Activated CD8-positive, alpha-beta T cell treated with anti-CD3 and anti-CD28 coated beads, Interleukin-2, amount 10 ng/mL, durations not matched to agents 7 days and 5 days (primary cell): Measurements from ENCODE around the gene HPCAL1. TPM values are rescaled to one million over a fixed set of nuclear protein-coding genes. Genes with fewer than 3 reads are reported as not detected.

Experiments
- ATAC-seq: fragments of 150-1000 bp; cut with Tn5 transposase; one replicate; pipeline ENCODE4 v1.10.0; 2021; ENCODE audit warnings: moderate library complexity
- CTCF ChIA-PET: fragments of 350-600 bp; sonication (Branson Sonifier 250); formaldehyde crosslinking; loops from one replicate; lab custom pipeline; 2021; ENCODE audit warnings: antibody characterized with exemption; lab: Charles Lee
- POLR2A ChIA-PET: fragments of 350-600 bp; sonication (Branson Sonifier 250); formaldehyde crosslinking; loops from one replicate; lab custom pipeline; 2021; ENCODE audit warnings: antibody characterized with exemption; lab: Charles Lee
- DNase-seq: peaks from one replicate; pipeline ENCODE4 v3.0.0-alpha.2; 2020
- H3K27ac Mint-ChIP-seq: one replicate; pipeline ENCODE4 v1.8.0; 2021; ENCODE audit warnings: mild to moderate bottlenecking, mixed read lengths
- H3K27me3 Mint-ChIP-seq: one replicate; pipeline ENCODE4 v1.8.0; 2021; ENCODE audit warnings: low read depth, mixed read lengths
- H3K36me3 Mint-ChIP-seq: one replicate; pipeline ENCODE4 v1.8.0; 2021; ENCODE audit warnings: low read depth, mixed read lengths
- H3K4me1 Mint-ChIP-seq: one replicate; pipeline ENCODE4 v1.8.0; 2021; ENCODE audit warnings: low read depth, mixed read lengths
- H3K4me3 Mint-ChIP-seq: one replicate; pipeline ENCODE4 v1.8.0; 2021; ENCODE audit warnings: mild to moderate bottlenecking, mixed read lengths
- H3K9me3 Mint-ChIP-seq: one replicate; pipeline ENCODE4 v1.8.0; 2022; ENCODE audit warnings: mixed read lengths; ENCODE audit not compliant: insufficient read depth
- total RNA-seq, 2 experiments: library from RNA; stranded (reverse); gene quantifications; one replicate each; pipeline ENCODE4 v1.2.3, GENCODE V29; 2021

Gene HPCAL1
- total RNA-seq, 2 experiments from 2014 or later, result 55.8 to 56.6 TPM

- POLR2A ChIA-PET, result interaction anchor here (4.8 kb wide), 1 partner anchor 25 kb away, joined by 47 read pairs; the partner anchor contains the start of gene HPCAL1
- ATAC-seq, result no peak
- Mint-ChIP-seq H3K27me3 (no peaks in the 10 kb centered on the region), H3K9me3 (no peaks in the 10 kb centered on the region), H3K36me3 (peaks cover 10% of the 10 kb centered on the region), H3K4me3 (no peak overlapping the region), H3K27ac (no peak overlapping the region), H3K4me1 (peaks cover 64% of the 10 kb centered on the region)
- DNase-seq, result no peak
- CTCF ChIA-PET, result interaction anchor here (1.0 to 5.7 kb wide), 6 partner anchors 17 to 107 kb away, joined by 3 to 63 read pairs (median 7); partner anchors contain the start of gene HPCAL1
Measured at GRCh38 chr2:10327896-10328669, 25.4 kb downstream of the HPCAL1 start.

DNA sequence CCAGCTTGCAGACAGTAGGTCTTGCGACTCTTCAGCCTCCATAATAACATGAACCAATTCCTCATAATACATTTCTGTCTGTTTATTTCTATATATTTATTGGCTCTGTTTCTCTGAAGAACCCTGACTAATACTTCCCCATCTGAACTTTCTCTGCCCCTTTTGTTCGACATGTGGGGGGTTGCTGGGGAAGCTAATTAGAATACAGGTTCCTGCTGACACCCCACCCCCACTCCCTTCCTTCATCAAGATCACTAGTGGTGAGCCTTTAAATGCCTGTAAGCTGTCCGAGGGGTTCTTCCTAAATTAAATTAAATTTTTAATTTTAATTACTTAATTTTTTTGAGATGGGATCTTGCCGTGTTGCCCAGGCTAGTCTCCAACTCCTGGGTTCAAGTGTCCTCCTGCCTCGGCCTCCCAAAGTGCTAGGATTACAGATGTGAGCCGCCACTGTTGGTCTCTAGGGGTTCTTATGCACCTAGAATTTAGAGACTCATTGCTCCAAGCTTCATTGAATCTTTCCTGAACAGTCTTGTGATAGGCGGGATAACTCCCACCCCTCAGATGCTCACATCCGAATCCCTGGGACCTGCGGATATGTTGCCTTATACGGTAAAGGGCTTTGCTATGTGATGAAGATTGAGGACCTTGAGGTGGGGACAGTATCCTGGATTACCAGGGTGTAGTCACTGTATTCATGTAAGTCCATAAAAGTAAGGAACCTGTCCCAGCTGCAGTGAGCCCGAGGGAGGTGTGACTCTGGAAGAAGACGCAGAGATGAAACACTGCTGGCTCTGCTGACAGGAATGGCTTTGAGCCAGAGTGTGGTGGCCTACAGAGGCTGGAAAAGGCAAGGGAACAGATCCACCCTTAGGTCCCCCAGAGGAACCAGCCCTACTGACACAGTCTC lies 26.2 kb downstream of the HPCAL1 start:
- DNase-seq (no peak), ATAC-seq (no peak)
- H3K27ac Mint-ChIP-seq, result peak overlapping the region; percentile 85
- peaks cover 70% of the 10 kb centered on the region for H3K4me1 Mint-ChIP-seq
- POLR2A ChIA-PET, result interaction anchor here (0.5 to 4.8 kb wide), 2 partner anchors 25 to 452 kb away, joined by 3 to 47 read pairs; partner anchors contain the start of gene HPCAL1
- no peak overlapping the region for H3K4me3 Mint-ChIP-seq
- peaks cover 10% of the 10 kb centered on the region for H3K36me3 Mint-ChIP-seq
- no peaks in the 10 kb centered on the region for H3K9me3 Mint-ChIP-seq
- no peaks in the 10 kb centered on the region for H3K27me3 Mint-ChIP-seq
- CTCF ChIA-PET, result interaction anchor here (0.9 to 5.7 kb wide), 8 partner anchors 18 to 106 kb away, joined by 3 to 63 read pairs (median 4); partner anchors contain the start of gene HPCAL1

- Mint-ChIP-seq H3K27me3 (no peaks in the 10 kb centered on the region), H3K27ac (peak overlapping the region; percentile 85), H3K4me3 (peak overlapping the region; percentile 84), H3K9me3 (no peaks in the 10 kb centered on the region), H3K4me1 (peaks cover 70% of the 10 kb centered on the region), H3K36me3 (peaks cover 10% of the 10 kb centered on the region)
- ATAC-seq, result peak; percentile 2
- POLR2A ChIA-PET, result interaction anchor here (0.5 to 4.8 kb wide), 2 partner anchors 26 to 452 kb away, joined by 3 to 47 read pairs; partner anchors contain the start of gene HPCAL1
- CTCF ChIA-PET, result interaction anchor here (0.9 to 5.7 kb wide), 6 partner anchors 25 to 106 kb away, joined by 3 to 63 read pairs (median 8); partner anchors contain the start of gene HPCAL1
- no peak for DNase-seq
Measured at GRCh38 chr2:10329580-10329879, 26.8 kb downstream of the HPCAL1 start.

DNA sequence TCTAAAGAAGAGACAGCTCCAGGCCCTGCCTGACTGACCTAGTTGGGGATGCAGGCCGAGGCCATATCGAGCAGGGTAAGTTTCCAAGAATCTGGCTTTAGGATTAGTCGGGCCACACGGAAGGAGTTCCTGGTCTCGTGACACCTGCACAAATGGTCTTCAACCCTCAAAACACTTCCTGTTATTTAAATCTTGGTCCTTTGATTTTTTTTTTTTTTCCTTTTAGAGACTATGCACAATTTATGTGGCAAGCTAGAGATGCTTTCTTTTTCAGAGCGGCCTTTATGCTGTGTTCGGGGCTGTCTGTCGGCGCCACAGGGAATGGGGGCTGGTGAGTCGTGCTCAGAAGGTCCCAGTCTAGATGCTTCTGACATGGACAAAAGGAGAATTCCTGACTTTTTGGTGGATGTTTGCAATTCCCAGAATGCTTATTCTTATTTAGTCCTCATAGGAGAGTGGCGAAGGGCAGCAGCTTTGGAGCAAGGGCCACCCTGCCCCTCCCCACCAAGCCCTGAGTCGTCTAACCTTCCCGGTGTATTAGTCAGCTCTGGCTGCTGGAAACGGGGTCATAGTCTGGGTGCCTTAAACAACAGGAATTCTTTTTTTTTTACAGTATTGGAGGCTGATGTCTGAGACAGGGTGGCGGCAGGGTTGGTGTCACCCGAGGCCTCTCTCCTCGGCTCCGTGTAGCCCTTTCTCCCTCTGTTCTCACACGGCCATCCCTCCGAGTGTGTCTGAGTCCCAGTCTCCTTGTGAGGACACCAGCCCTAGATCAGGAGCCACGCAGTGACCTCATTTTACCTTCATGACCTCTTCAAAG lies 27.4 kb downstream of the HPCAL1 start:
- POLR2A ChIA-PET, result interaction anchor here (0.5 to 4.8 kb wide), 2 partner anchors 27 to 451 kb away, joined by 3 to 47 read pairs; partner anchors contain the start of gene HPCAL1
- ATAC-seq (peak; percentile 49), DNase-seq (peak; percentile 46)
- Mint-ChIP-seq H3K27ac (peak overlapping the region; percentile 85), H3K36me3 (peaks cover 14% of the 10 kb centered on the region), H3K4me1 (peaks cover 70% of the 10 kb centered on the region), H3K4me3 (peak overlapping the region; percentile 84), H3K9me3 (no peaks in the 10 kb centered on the region), H3K27me3 (no peaks in the 10 kb centered on the region)
- CTCF ChIA-PET, result interaction anchor here (0.7 to 5.7 kb wide), 7 partner anchors 26 to 205 kb away, joined by 3 to 63 read pairs (median 5); partner anchors contain the start of gene HPCAL1

DNA sequence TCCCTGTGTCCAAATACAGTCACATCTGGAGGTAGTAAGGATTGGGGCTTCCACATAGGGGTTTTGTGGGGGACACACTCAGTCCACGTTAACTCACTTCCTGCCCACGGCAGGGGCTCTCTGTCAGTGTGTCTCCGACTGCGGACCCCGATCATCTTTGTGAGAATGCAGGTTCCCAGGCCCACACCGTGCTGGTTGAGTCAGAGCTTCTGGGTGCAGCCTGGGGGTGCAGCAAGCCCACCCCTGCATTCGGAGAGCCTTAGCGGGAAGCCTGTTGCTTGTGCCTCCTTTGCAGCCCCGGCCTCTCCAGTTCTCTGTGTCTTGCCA lies 28.0 kb downstream of the HPCAL1 start:
- no peaks in the 10 kb centered on the region for H3K27me3 Mint-ChIP-seq
- DNase-seq, result peak; percentile 27
- ATAC-seq, result peak; percentile 5
- peak overlapping the region; percentile 84 for H3K4me3 Mint-ChIP-seq
- no peaks in the 10 kb centered on the region for H3K9me3 Mint-ChIP-seq
- H3K27ac Mint-ChIP-seq, result peak overlapping the region; percentile 85
- peaks cover 69% of the 10 kb centered on the region for H3K4me1 Mint-ChIP-seq
- POLR2A ChIA-PET, result interaction anchor here (1.0 to 4.8 kb wide), 3 partner anchors 9 to 77 kb away, joined by 3 to 47 read pairs (median 4); partner anchors contain the start of gene HPCAL1
- CTCF ChIA-PET, result interaction anchor here (1.4 to 5.7 kb wide), 4 partner anchors 9 to 211 kb away, joined by 3 to 63 read pairs (median 16); partner anchors contain the start of gene HPCAL1
- H3K36me3 Mint-ChIP-seq, result peaks cover 20% of the 10 kb centered on the region

- Mint-ChIP-seq H3K27ac (peak overlapping the region; percentile 85), H3K4me1 (peaks cover 64% of the 10 kb centered on the region), H3K27me3 (no peaks in the 10 kb centered on the region), H3K36me3 (peaks cover 21% of the 10 kb centered on the region), H3K4me3 (peak overlapping the region; percentile 84), H3K9me3 (no peaks in the 10 kb centered on the region)
- POLR2A ChIA-PET, result interaction anchor here (0.6 to 4.8 kb wide), 6 partner anchors 9 to 210 kb away, joined by 3 to 47 read pairs (median 4); partner anchors contain the start of gene HPCAL1
- CTCF ChIA-PET, result interaction anchor here (0.6 to 5.7 kb wide), 9 partner anchors 9 to 211 kb away, joined by 3 to 63 read pairs (median 3); partner anchors contain the start of gene HPCAL1
- ATAC-seq (peak; percentile 74), DNase-seq (peak; percentile 84)
Measured at GRCh38 chr2:10331027-10331701, 28.5 kb downstream of the HPCAL1 start.

DNA sequence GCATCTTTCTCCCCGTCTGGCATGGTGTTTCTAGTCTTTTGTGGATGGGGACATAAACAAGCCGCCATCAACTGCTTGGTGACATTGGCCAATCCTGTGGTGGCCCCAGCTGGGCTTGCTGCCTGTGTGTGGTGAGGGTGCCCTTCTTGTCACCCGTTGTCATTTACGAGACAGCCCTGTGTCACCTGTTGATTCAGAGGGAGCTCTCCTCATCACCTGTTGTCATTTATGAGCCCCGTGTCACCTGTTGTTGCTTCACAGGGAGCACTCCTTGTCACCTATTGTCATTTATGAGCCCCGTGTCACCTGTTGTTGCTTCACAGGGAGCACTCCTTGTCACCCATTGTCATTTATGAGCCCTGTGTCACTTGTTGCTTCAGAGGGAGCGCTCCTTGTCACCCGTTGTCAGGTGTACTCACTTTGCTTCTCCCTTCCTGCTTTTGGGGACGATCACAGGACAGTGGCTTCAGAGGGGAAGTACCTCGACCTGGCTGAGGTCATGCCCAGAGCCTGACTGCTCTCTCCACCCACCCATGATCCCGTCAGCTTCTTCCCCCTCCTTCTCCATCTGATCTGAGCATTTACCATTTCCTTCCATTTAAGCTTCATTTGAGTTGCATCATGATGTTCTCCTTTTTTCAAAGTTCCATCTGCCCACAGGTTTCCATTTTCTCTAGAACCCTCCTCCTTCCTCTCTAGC lies 29.1 kb downstream of the HPCAL1 start:
- CTCF ChIA-PET, result interaction anchor here (0.6 to 5.7 kb wide), 9 partner anchors 10 to 212 kb away, joined by 3 to 63 read pairs (median 3); partner anchors contain the start of gene HPCAL1
- ATAC-seq (peak; percentile 32), DNase-seq (peak; percentile 62)
- Mint-ChIP-seq H3K4me1 (peaks cover 62% of the 10 kb centered on the region), H3K9me3 (no peaks in the 10 kb centered on the region), H3K27me3 (no peaks in the 10 kb centered on the region), H3K27ac (peak overlapping the region; percentile 85), H3K36me3 (peaks cover 21% of the 10 kb centered on the region), H3K4me3 (peak overlapping the region; percentile 84)
- POLR2A ChIA-PET, result interaction anchor here (0.6 to 4.8 kb wide), 8 partner anchors 8 to 211 kb away, joined by 3 to 47 read pairs (median 4); partner anchors contain the start of gene HPCAL1

DNA sequence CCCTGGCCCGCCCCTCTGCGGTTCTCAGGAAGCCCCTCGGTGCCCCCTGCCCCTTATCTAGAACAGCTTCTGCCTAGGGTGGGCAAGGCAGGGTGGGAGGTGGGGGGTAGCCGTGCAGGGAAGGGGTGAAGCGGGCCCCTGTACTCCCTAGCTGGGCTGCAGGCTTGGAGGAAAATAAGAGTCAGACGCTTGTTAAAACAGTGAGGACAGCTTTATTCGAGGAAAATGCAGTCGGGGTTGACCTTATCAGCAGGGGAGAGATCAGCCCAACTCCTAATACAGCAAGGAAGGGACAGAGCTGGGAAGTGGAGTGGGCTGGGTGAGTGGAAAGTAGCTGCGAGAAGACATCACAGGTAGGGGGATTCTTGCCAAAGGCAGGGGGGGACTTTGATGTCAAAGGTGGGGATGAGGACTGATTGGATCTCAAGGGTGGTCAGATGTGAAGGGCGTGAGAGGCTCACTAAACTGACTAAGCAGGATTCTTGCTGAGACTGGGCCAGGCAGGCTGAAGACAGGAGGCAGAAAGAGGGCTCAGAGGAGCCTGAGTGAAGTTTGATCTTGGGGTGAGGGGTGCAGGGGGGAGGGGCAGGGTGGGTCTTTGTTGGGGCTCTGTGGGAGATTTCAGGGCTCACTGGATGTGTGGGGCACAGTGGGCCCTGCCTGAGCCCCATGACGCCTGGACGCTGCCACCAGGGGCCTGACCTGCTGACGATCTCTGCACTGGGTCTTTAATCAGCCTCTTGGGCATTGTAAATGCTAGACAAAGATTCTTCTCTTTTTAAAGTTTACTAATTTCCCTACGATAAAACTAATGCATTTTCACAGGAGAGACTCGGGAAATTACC lies 29.9 kb downstream of the HPCAL1 start:
- H3K4me1 Mint-ChIP-seq, result peaks cover 58% of the 10 kb centered on the region
- no peaks in the 10 kb centered on the region for H3K27me3 Mint-ChIP-seq
- H3K27ac Mint-ChIP-seq, result peak overlapping the region; percentile 85
- DNase-seq (no peak), ATAC-seq (no peak)
- H3K36me3 Mint-ChIP-seq, result peaks cover 21% of the 10 kb centered on the region
- H3K4me3 Mint-ChIP-seq, result peak overlapping the region; percentile 84
- ChIA-PET CTCF (interaction anchor here (1.1 to 5.7 kb wide), 6 partner anchors 19 to 213 kb away, joined by 3 to 63 read pairs (median 4); partner anchors contain the start of gene HPCAL1), POLR2A (interaction anchor here (0.9 to 4.8 kb wide), 4 partner anchors 9 to 211 kb away, joined by 3 to 47 read pairs (median 4); partner anchors contain the start of gene HPCAL1)
- no peaks in the 10 kb centered on the region for H3K9me3 Mint-ChIP-seq

GRCh38 chr2:10333247-10333613 lies 30.5 kb downstream of the HPCAL1 start:
- no peaks in the 10 kb centered on the region for H3K27me3 Mint-ChIP-seq
- ATAC-seq (no peak), DNase-seq (no peak)
- no peak overlapping the region for H3K27ac Mint-ChIP-seq
- H3K4me3 Mint-ChIP-seq, result no peak overlapping the region
- CTCF ChIA-PET, result interaction anchor here (1.0 kb wide), 1 partner anchor 75 kb away, joined by 6 read pairs; no protein-coding TSS in a partner anchor
- no peaks in the 10 kb centered on the region for H3K9me3 Mint-ChIP-seq
- peaks cover 57% of the 10 kb centered on the region for H3K4me1 Mint-ChIP-seq
- POLR2A ChIA-PET, result no interaction called here
- H3K36me3 Mint-ChIP-seq, result peaks cover 21% of the 10 kb centered on the region
